Stimulated activated CD4-positive, alpha-beta T cell treated with anti-CD3 and anti-CD28 coated beads, Interleukin-1b, Interleukin-23, amount 100 ng/mL, for 1 hour (primary cell): ENCODE data around the gene CEP250.
"Not testable (repeated sequence)": the region's sequence is repeated elsewhere in the genome, so short reads cannot be mapped to it uniquely, and the experiment has no call there.

ENCODE experiments used
- DNase-seq, 2 donors: peaks; one replicate each; pipeline ENCODE4 v3.0.0-alpha.2; 2020; ENCODE audit warnings: low read depth in 2 of 2

CEP250 gene

GRCh38 chr20:35523298-35523888 is 68.0 kb downstream of the CEP250 start:
- peak in 1 of 2 donors; percentile 5 for DNase-seq

- no peak for DNase-seq
Observed at GRCh38 chr20:35525639-35526038, 70.2 kb downstream of the CEP250 start.

GRCh38 chr20:35527122-35527769 is 71.8 kb downstream of the CEP250 start:
- no peak for DNase-seq

GRCh38 chr20:35529552-35529951 is 74.2 kb downstream of the CEP250 start, which contains the start of gene C20orf173:
Gene C20orf173, minus strand, starts transcription at chr20:35529652. Its CDS starts 279 bp downstream, at chr20:35529373.
- DNase-seq = no peak

- DNase-seq = no peak
Observed at GRCh38 chr20:35539756-35540212, 84.4 kb downstream of the CEP250 start.

- DNase-seq = no peak
Observed at GRCh38 chr20:35541118-35541782, 85.9 kb downstream of the CEP250 start.

GRCh38 chr20:35541783-35542662 is 86.6 kb downstream of the CEP250 start, which contains the start of gene ERGIC3:
Gene ERGIC3, plus strand, starts transcription at chr20:35542078. Its CDS starts 20 bp downstream, at chr20:35542098.
- peak; percentile 93 to 96 for DNase-seq

GRCh38 chr20:35542990-35543389 is 87.6 kb downstream of the CEP250 start:
- DNase-seq = no peak

- DNase-seq = no peak
Observed at GRCh38 chr20:35544436-35544835, 89.0 kb downstream of the CEP250 start.

- not testable (repeated sequence) for DNase-seq
Observed at GRCh38 chr20:35544941-35545340, 89.5 kb downstream of the CEP250 start.

- DNase-seq = no peak
Observed at GRCh38 chr20:35546127-35546526, 90.7 kb downstream of the CEP250 start.

GRCh38 chr20:35547329-35547728 is 91.9 kb downstream of the CEP250 start:
- DNase-seq = no peak

- DNase-seq = no peak
Observed at GRCh38 chr20:35551503-35551902, 96.1 kb downstream of the CEP250 start.

- DNase-seq = no peak
Observed at GRCh38 chr20:35552914-35553313, 97.5 kb downstream of the CEP250 start.

- not testable (repeated sequence) for DNase-seq
Observed at GRCh38 chr20:35555461-35555860, 100.1 kb downstream of the CEP250 start.

GRCh38 chr20:35555951-35556645 is 100.7 kb downstream of the CEP250 start:
- DNase-seq = no peak

- no peak for DNase-seq
Observed at GRCh38 chr20:35556871-35557270, 101.5 kb downstream of the CEP250 start.

GRCh38 chr20:35558451-35558850 is 103.1 kb downstream of the CEP250 start:
- no peak for DNase-seq

- DNase-seq = no peak
Observed at GRCh38 chr20:35559042-35559693, 103.8 kb downstream of the CEP250 start.

- DNase-seq = no peak
Observed at GRCh38 chr20:35560105-35560511, 104.7 kb downstream of the CEP250 start.

- DNase-seq = no peak
Observed at GRCh38 chr20:35560541-35560940, 105.1 kb downstream of the CEP250 start.
